ENCODE data around the gene AVL9.

The AVL9 gene

GRCh38 chr7:32564542-32564941, 69.3 kb downstream of the AVL9 start:
- H2AFZ ChIP-seq (ENCODE audit: low read length): no peak overlapping the region
- no peak overlapping the region for H3K4me2 ChIP-seq (ENCODE audit: low read length)
- no peaks in the 10 kb centered on the region for H3K9me2 ChIP-seq (ENCODE audit: low read depth, low read length)
- H3F3A ChIP-seq (ENCODE audit: insufficient read depth, low read length): no peaks in the 10 kb centered on the region
- H3K36me3 ChIP-seq (ENCODE audit: insufficient read depth, low read length): peaks cover 42% of the 10 kb centered on the region
- TF ChIP-seq EZH2 (IDR thresholded peaks at IDR 0.05; ENCODE audit: borderline replicate concordance, low read length): no peak
- no peak for TF ChIP-seq CTCF (IDR thresholded peaks at IDR 0.05; ENCODE audit: low read length)
- no peak overlapping the region for H3K27ac ChIP-seq (ENCODE audit: low read depth, low read length, poor library complexity, severe bottlenecking)
- H4K20me1 ChIP-seq (ENCODE audit: insufficient read depth, low read length): no peaks in the 10 kb centered on the region
- H3K9ac ChIP-seq (ENCODE audit: low read length): no peak overlapping the region
- no peak overlapping the region for H3K4me3 ChIP-seq (ENCODE audit: low read depth, low read length, poor library complexity, severe bottlenecking)
- H3K9me3 ChIP-seq (ENCODE audit: low read length): no peaks in the 10 kb centered on the region
- H3K27me3 ChIP-seq (ENCODE audit: insufficient read depth, low read length): no peaks in the 10 kb centered on the region
- H3K4me1 ChIP-seq (ENCODE audit: insufficient read depth, low read length, severe bottlenecking): no peaks in the 10 kb centered on the region
- H3K79me2 ChIP-seq (ENCODE audit: insufficient read depth, low read length): no peaks in the 10 kb centered on the region

GRCh38 chr7:32569388-32570289, 74.3 kb downstream of the AVL9 start:
- TF ChIP-seq CTCF (IDR thresholded peaks at IDR 0.05; ENCODE audit: low read length) (no peak), EZH2 (IDR thresholded peaks at IDR 0.05; ENCODE audit: borderline replicate concordance, low read length) (no peak)
- Histone ChIP-seq H3K9ac (ENCODE audit: low read length) (no peak overlapping the region), H3K27me3 (ENCODE audit: insufficient read depth, low read length) (no peaks in the 10 kb centered on the region), H3K79me2 (ENCODE audit: insufficient read depth, low read length) (no peaks in the 10 kb centered on the region), H3K9me3 (ENCODE audit: low read length) (no peaks in the 10 kb centered on the region), H3K9me2 (ENCODE audit: low read depth, low read length) (no peaks in the 10 kb centered on the region), H3K4me1 (ENCODE audit: insufficient read depth, low read length, severe bottlenecking) (no peaks in the 10 kb centered on the region), H2AFZ (ENCODE audit: low read length) (no peak overlapping the region), H3K4me2 (ENCODE audit: low read length) (no peak overlapping the region), H3K27ac (ENCODE audit: low read depth, low read length, poor library complexity, severe bottlenecking) (no peak overlapping the region), H3K4me3 (ENCODE audit: low read depth, low read length, poor library complexity, severe bottlenecking) (no peak overlapping the region), H3F3A (ENCODE audit: insufficient read depth, low read length) (no peaks in the 10 kb centered on the region), H4K20me1 (ENCODE audit: insufficient read depth, low read length) (no peaks in the 10 kb centered on the region), H3K36me3 (ENCODE audit: insufficient read depth, low read length) (peaks cover 28% of the 10 kb centered on the region)

GRCh38 chr7:32573110-32573687, 77.9 kb downstream of the AVL9 start:
- H3K27me3 ChIP-seq (ENCODE audit: insufficient read depth, low read length): no peaks in the 10 kb centered on the region
- no peaks in the 10 kb centered on the region for H3K9me2 ChIP-seq (ENCODE audit: low read depth, low read length)
- no peaks in the 10 kb centered on the region for H3F3A ChIP-seq (ENCODE audit: insufficient read depth, low read length)
- H3K79me2 ChIP-seq (ENCODE audit: insufficient read depth, low read length): no peaks in the 10 kb centered on the region
- H3K9ac ChIP-seq (ENCODE audit: low read length): no peak overlapping the region
- no peak overlapping the region for H3K27ac ChIP-seq (ENCODE audit: low read depth, low read length, poor library complexity, severe bottlenecking)
- no peaks in the 10 kb centered on the region for H4K20me1 ChIP-seq (ENCODE audit: insufficient read depth, low read length)
- no peaks in the 10 kb centered on the region for H3K9me3 ChIP-seq (ENCODE audit: low read length)
- H3K4me1 ChIP-seq (ENCODE audit: insufficient read depth, low read length, severe bottlenecking): no peaks in the 10 kb centered on the region
- TF ChIP-seq EZH2 (IDR thresholded peaks at IDR 0.05; ENCODE audit: borderline replicate concordance, low read length) (no peak), CTCF (IDR thresholded peaks at IDR 0.05; ENCODE audit: low read length) (no peak)
- H3K4me3 ChIP-seq (ENCODE audit: low read depth, low read length, poor library complexity, severe bottlenecking): no peak overlapping the region
- peaks cover 63% of the 10 kb centered on the region for H3K36me3 ChIP-seq (ENCODE audit: insufficient read depth, low read length)
- no peak overlapping the region for H3K4me2 ChIP-seq (ENCODE audit: low read length)
- H2AFZ ChIP-seq (ENCODE audit: low read length): no peak overlapping the region
